HepG2 (cell line): ENCODE data around the gene ZNF154. TPM values are rescaled to one million over a fixed set of nuclear protein-coding genes. Genes with fewer than 3 reads are reported as not detected.

ENCODE experiments used
- ATM ChIP-seq: fragments of 450-650 bp; IDR thresholded peaks from 2 replicates; pipeline ENCODE4 v1.7.1; 2017; ENCODE audit warnings: mild to moderate bottlenecking, borderline replicate concordance
- BORCS8-MEF2B ChIP-seq: sonication (generic); formaldehyde crosslinking; IDR thresholded peaks from 2 replicates; pipeline ENCODE4 v1.8.0; 2022; ENCODE audit warnings: mild to moderate bottlenecking, missing genetic modification reagents
- CBFB ChIP-seq: sonication (generic); formaldehyde crosslinking; IDR thresholded peaks from 2 replicates; pipeline ENCODE4 v1.4.0; 2020; ENCODE audit warnings: missing genetic modification reagents
- FOXA3 ChIP-seq: IDR thresholded peaks from 2 replicates; pipeline ENCODE4 v1.6.1; 2016; ENCODE audit warnings: missing genetic modification reagents, missing compliant biosample characterization
- GABPB1 ChIP-seq: IDR thresholded peaks from 2 replicates; pipeline ENCODE4 v1.6.1; 2016; ENCODE audit warnings: mild to moderate bottlenecking, missing genetic modification reagents, moderate library complexity, missing compliant biosample characterization
- RELA ChIP-seq: sonication (generic); formaldehyde crosslinking; IDR thresholded peaks from 2 replicates; pipeline ENCODE4 v1.4.0; 2020; ENCODE audit warnings: missing genetic modification reagents
- TFDP2 ChIP-seq: sonication (generic); formaldehyde crosslinking; IDR thresholded peaks from 2 replicates; pipeline ENCODE4 v1.4.0; 2020; ENCODE audit warnings: missing genetic modification reagents
- ZGPAT ChIP-seq: IDR thresholded peaks from 2 replicates; pipeline ENCODE4 v1.6.1; 2016; ENCODE audit warnings: mild to moderate bottlenecking
- ZHX2 ChIP-seq, 2 experiments: sonication (generic) in 1 of 2; formaldehyde crosslinking in 1 of 2; IDR thresholded peaks; 2 replicates each; pipeline versions ENCODE4 v1.6.1 to v1.9.0; 2014 to 2022; ENCODE audit warnings: antibody characterized with exemption in 1 of 2, borderline replicate concordance in 1 of 2, inconsistent platforms in 1 of 2, low read depth in 1 of 2, missing genetic modification reagents in 1 of 2
- ZNF274 ChIP-seq: sonication (generic); formaldehyde crosslinking; IDR thresholded peaks from 2 replicates; pipeline ENCODE4 v1.5.1; 2020; ENCODE audit warnings: mild to moderate bottlenecking, missing genetic modification reagents
- ZNF326 ChIP-seq: sonication (generic); formaldehyde crosslinking; IDR thresholded peaks from 2 replicates; pipeline ENCODE4 v1.4.0; 2020; ENCODE audit warnings: missing genetic modification reagents, borderline replicate concordance
- ZNF329 ChIP-seq: sonication (generic); formaldehyde crosslinking; IDR thresholded peaks from 2 replicates; pipeline ENCODE4 v1.9.0; 2021; ENCODE audit warnings: low read depth, mild to moderate bottlenecking, missing genetic modification reagents
- ZNF430 ChIP-seq: sonication (generic); formaldehyde crosslinking; IDR thresholded peaks from 2 replicates; pipeline ENCODE4 v1.9.0; 2021; ENCODE audit warnings: mild to moderate bottlenecking, missing genetic modification reagents
- ZNF577 ChIP-seq: sonication (generic); formaldehyde crosslinking; IDR thresholded peaks from 2 replicates; pipeline ENCODE4 v1.4.0; 2020; ENCODE audit warnings: mild to moderate bottlenecking, low read depth, missing genetic modification reagents, borderline replicate concordance
- ZNF792 ChIP-seq: IDR thresholded peaks from 2 replicates; pipeline ENCODE4 v1.6.1; 2016
- ZSCAN5A ChIP-seq: sonication (generic); formaldehyde crosslinking; IDR thresholded peaks from 2 replicates; pipeline ENCODE4 v1.8.0; 2022; ENCODE audit warnings: mild to moderate bottlenecking, missing genetic modification reagents, borderline replicate concordance
- polyA plus RNA-seq, 8 experiments: library from polyadenylated mRNA; depleted of rRNA in 3 of 8; stranded (reverse) in 7 of 8; unstranded in 1 of 8; fragments of >200 nt; fragmentation: Illumina TruSeq in 4 of 8; extraction: Trizol in 4 of 8; gene quantifications; 2 replicates each; pipeline versions ENCODE4 v1.2.1 to v1.2.3, GENCODE V29; 2011 to 2016; ENCODE audit warnings: low read depth in 4 of 8, missing spikeins in 1 of 8, mixed read lengths in 1 of 8; ENCODE audit not compliant: insufficient read depth in 1 of 8
- total RNA-seq, 5 experiments: library from RNA; depleted of rRNA; stranded (reverse); fragments of >200 nt; fragmentation: Illumina TruSeq; extraction: Trizol; gene quantifications; 2 replicates each; pipeline ENCODE4 v1.2.3, GENCODE V29; 2016; ENCODE audit warnings: low read depth in 1 of 5

Gene ZNF154
- total and polyA plus RNA-seq, 2 of the 13 experiments (the other 11 are each of a cell fraction or from before 2014, with no cell fraction given): not detected

GRCh38 chr19:57746580-57747471 is 37.8 kb upstream of the ZNF154 start, which contains the start of gene ZNF776 (continued):
- TF ChIP-seq ZSCAN5A: peak; percentile 62; the same call in 1 of the 2 replicates
- TF ChIP-seq FOXA3: peak; percentile 30; the same call in 1 of the 2 replicates
- no peak for TF ChIP-seq ZNF326 (CRISPR knock-in tag)
- peak; percentile 75 for TF ChIP-seq ZNF430 (CRISPR knock-in tag)
- TF ChIP-seq ZNF792 (CRISPR knock-in tag): no peak
- TF ChIP-seq ZGPAT (CRISPR knock-in tag): peak; percentile 67; the same call in 1 of the 2 replicates
- peak; percentile 94 for TF ChIP-seq GABPB1 (CRISPR knock-in tag)
- peak; percentile 72; the same call in 1 of the 2 replicates for TF ChIP-seq ZNF274 (CRISPR knock-in tag)
- TF ChIP-seq ZHX2 (IDR thresholded peaks at IDR 0.05; ENCODE audit: low read depth): peak; percentile 89
- TF ChIP-seq ZHX2 (CRISPR knock-in tag; IDR thresholded peaks at IDR 0.05; ENCODE audit: borderline replicate concordance): peak; percentile 51; the same call in 1 of the 2 replicates
- peak; percentile 74; the same call in 1 of the 2 replicates for TF ChIP-seq BORCS8-MEF2B (CRISPR knock-in tag)
- TF ChIP-seq TFDP2 (CRISPR knock-in tag): peak; percentile 38; the same call in 1 of the 2 replicates
- no peak for TF ChIP-seq ZNF577 (CRISPR knock-in tag)
- no peak for TF ChIP-seq RELA (CRISPR knock-in tag)
- 0 out of 2 replicates have a peak, but pooled peaks have one; percentile 28 for TF ChIP-seq ZNF329 (CRISPR knock-in tag)
- no peak for TF ChIP-seq CBFB (CRISPR knock-in tag)
- no peak for TF ChIP-seq ATM
